Measurements from ENCODE around the gene IFTAP.

GRCh38 chr11:36590513-36590912 is 3.8 kb upstream of the IFTAP start:
- TF ChIP-seq CTCF (IDR thresholded peaks at IDR 0.05) (no peak), POLR2A (IDR thresholded peaks at IDR 0.05) (no peak), POLR2AphosphoS5 (IDR thresholded peaks at IDR 0.05) (no peak), EP300 (IDR thresholded peaks at IDR 0.05) (no peak)
